ENCODE results near the gene SPSB1.

Gene SPSB1

DNA sequence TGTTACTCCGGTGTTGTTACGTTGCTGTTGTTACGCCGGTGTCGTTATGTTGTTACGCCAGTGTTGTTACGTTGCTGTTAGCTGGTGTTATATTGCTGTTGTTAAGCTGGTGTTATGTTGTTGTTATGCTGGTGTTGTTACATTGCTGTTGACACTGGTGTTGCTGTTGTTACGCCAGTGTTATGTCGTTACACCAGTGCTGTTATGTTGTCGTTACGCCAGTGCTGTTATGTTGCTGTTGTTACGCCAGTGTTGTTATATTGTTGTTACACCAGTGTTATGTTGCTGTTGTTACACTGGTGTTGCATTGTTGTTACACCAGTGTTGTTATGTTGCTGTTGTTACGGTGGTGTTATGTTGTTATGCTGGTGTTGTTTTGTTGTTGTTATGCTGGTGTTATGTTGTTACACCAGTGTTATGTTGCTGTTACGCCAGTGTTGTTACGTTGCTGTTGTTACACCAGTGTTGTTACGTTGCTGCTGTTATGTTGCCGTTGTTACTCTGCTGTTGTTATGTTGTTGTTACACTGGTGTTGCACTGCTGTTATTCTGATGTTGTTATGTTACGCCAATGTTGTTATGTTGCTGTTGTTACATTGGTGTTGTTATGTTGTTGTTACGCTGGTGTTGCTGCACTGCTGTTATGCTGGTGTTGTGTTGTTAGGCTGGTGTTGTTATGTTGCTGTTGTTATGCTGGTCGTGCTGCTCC lies 32.5 kb upstream of the SPSB1 start:
- no peak for DNase-seq

DNA sequence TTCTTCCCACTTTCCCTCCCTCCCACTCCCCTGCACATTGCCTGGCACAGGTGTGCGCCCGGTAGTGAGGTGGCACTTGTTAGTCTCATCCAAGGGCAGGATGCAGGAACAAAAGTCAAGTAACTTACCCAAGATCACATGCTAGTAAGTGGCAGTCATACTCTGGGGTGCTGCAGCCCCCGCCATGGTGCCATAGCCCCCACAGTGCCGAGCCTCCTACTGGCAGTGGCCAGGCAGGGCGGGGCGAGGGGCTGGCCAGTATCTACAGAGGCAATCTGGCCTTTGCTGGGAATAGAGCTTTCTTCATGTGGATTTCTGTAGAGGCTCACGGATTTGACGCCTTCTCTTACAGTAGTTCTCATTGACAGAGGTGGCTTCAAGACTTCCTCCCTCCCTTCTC lies 31.2 kb upstream of the SPSB1 start:
- no peak for DNase-seq

DNA sequence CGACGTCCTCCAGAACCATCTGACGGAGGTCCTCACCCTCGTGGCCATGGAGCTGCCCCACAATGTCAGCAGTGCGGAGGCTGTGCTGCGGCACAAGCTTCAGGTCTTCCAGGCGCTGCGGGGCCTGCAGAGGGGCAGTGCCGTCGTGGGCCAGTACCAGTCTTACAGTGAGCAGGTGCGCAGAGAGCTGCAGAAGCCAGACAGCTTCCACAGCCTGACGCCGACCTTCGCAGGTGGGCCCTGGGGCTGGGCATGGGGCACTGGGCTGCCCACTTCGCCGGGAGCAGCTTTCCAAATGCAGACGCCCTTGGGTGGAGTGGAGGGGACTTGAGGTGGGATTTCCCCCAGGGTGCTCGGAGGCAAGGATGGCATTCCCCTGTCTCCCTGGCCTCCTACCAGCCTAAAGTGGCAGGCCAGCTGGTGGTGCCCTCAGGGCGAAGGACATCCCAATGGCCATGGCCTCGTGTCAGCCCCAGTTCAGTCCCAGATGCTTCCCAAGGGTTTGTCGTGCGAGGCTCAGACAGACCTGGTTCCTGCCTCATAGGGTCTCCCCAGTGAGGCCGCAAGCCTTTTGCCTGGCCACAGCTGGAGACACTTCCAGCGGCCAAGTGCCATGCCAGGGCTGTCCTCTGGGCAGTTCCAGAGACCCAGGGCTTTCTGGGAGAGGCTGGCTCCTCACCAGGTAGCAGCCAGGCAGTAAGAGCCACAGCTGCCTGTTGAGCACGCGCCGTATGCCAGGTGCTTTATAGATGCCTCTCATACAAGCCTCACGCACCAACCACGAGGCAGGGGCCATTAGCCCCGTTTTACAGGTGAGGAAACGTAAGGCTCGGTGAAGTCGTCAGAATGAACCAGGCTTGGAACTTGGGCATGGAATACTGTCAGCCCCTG lies 30.4 kb upstream of the SPSB1 start:
- no peak for DNase-seq

DNA sequence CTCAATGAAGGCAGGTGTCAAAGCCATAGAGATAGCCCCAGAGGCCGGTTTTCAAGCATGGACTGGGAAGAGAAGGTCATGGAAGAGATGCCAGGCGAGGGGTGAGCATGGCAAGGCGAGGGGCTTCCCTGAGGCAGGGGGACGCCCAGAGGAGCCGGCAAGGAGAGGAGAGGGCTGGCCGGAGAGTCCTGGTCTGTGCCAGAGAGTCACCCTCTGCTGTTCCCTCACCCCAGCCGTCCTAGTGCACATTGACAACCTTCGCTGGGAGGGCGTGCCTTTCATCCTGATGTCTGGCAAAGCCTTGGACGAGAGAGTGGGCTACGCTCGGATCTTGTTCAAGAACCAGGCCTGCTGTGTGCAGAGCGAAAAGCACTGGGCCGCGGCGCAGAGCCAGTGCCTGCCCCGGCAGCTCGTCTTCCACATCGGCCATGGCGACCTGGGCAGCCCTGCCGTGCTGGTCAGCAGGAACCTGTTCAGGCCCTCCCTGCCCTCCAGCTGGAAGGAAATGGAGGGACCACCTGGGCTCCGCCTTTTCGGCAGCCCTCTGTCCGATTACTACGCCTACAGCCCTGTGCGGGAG lies 29.3 kb upstream of the SPSB1 start:
- no peak for DNase-seq

DNA sequence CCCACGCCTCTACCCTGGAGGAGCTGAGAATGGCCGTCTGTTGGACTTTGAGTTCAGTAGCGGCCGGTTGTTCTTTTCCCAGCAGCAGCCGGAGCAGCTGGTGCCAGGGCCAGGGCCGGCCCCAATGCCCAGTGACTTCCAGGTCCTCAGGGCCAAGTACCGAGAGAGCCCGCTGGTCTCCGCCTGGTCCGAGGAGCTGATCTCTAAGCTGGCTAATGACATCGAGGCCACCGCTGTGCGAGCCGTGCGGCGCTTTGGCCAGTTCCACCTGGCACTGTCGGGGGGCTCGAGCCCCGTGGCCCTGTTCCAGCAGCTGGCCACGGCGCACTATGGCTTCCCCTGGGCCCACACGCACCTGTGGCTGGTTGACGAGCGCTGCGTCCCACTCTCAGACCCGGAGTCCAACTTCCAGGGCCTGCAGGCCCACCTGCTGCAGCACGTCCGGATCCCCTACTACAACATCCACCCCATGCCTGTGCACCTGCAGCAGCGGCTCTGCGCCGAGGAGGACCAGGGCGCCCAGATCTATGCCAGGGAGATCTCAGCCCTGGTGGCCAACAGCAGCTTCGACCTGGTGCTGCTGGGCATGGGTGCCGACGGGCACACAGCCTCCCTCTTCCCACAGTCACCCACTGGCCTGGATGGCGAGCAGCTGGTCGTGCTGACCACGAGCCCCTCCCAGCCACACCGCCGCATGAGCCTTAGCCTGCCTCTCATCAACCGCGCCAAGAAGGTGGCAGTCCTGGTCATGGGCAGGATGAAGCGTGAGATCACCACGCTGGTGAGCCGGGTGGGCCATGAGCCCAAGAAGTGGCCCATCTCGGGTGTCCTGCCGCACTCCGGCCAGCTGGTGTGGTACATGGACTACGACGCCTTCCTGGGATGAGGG lies 28.5 kb upstream of the SPSB1 start:
- DNase-seq = no peak

DNA sequence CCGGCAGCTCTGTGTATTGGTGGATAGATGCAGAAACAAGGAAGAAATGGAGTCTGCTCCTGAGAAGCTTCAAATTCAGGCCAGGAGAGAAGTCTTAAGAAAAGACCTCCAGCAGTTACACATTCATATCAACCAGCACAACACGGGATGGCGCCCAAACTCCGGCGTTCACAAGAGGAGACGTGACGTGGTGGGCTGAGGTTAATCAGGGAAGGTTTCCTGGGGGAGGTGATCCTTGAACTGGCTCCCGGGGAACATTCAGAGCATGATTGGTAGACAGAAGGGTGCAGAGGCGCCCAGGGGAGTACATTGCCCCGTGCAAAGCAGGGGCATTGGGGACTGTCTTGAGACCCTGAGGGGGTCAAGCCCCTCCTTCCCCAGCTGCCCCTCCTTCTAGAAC lies 27.7 kb upstream of the SPSB1 start:
- no peak for DNase-seq

DNA sequence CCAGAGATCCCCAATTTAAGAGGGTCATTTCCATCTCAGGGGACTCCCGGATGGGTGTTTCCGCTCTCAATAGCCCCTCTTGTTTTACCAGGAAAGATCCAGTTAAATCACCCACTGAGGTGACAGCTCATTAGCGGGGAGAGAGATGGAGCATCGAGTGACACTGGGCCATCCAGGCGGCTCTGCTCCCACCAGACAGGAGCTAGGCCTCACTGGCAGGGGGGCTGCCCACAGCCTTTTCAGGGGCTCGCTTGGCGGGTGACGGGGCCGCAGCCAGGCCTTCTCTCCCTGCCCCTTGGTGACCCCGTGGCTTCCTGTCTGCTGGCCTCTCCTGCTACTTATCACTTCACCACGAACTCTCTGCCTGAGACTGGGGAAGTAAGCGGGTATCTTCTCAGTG lies 26.7 kb upstream of the SPSB1 start:
- no peak for DNase-seq

DNA sequence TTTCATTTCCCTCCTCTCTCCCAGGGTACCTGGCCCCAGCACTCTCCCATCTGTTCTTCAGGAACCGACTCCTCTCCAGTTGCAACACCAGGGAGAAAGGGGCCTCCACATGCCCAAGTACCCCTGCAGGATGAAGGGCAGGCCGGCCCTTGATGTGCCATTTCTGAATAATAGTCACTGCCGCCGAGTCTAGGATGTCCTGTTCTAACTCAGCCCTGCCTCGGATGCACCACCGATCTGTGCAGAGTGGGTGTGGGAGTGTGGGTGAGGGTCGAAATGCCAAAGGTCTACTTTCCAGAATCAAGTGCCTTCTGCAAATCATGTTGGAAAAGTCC lies 25.4 kb upstream of the SPSB1 start:
- no peak for DNase-seq

DNA sequence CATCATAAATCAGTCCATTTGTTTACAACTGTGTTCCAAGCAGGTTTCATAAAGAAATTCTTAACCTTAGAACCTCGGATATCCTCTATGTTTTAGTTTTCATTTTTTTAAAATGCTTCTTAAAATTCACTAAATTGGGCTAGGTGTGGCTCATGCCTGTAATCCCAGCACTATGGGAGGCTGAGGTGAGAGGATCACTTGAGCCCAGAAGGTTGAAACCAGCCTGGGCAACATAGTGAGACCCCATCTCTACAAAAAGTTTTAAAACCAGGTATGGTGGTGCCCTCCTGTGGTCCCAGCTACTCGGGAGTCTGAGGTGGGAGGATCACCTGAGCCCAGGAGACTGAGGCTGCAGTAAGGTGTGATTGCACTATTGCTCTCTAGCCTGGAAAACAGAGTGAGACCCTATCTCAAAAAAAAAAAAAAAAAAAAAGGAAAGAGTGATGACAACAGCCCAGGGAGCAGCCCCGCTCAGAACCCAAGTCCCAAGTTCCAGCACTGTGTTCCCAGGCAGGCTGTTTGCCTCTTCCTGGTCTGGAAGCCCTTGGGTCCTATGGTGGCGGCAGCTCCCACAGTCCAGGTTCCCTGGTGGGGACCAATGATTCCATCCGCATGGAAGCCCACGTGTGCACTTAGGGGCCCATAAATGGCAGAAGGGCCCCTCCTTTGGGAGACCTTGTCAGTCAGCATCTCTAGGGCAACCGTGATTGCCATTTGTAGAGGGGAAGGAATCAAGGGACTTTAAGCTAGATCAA lies 24.7 kb upstream of the SPSB1 start:
- DNase-seq = no peak

DNA sequence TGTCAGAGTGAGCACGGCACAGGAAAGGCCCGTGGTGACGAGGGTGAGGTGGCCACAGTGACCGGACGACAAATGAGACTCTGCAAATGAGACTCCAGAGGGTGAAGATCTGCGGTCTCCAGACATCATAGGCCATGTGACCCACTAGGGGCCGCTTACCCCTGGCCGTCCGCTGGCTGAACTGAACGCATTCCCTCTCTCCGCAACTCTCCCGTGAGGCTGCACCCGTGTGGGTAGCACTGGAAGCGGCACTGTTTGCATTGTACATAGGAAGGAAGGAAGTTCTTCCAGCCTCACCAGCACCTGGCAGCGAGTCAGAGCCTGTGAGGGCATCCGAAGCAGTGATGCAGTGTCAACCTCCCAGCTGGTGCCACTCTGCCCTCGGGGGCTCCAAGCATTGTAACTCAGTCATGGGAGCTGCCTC lies 23.6 kb upstream of the SPSB1 start:
- DNase-seq = no peak

DNA sequence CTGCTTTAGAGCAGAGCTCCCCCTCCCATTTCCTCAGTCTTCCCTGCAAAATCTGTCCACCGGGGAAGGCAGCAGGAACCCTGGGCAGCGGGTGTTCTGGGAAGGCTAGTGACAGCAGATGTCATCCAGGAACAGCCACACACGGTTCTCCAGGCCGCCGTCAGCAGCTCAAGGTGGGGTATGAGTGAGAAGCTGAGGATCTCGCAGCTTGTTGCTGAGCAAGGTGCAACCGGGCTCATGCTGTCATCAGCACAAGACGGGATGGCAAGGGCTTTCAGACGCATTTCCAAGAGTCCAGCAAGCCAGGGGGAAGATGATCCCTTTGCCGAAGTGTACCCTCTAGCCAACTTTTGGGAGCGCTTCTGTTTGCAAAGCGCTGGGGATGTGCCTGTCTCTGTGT lies 23.0 kb upstream of the SPSB1 start:
- DNase-seq = no peak

DNA sequence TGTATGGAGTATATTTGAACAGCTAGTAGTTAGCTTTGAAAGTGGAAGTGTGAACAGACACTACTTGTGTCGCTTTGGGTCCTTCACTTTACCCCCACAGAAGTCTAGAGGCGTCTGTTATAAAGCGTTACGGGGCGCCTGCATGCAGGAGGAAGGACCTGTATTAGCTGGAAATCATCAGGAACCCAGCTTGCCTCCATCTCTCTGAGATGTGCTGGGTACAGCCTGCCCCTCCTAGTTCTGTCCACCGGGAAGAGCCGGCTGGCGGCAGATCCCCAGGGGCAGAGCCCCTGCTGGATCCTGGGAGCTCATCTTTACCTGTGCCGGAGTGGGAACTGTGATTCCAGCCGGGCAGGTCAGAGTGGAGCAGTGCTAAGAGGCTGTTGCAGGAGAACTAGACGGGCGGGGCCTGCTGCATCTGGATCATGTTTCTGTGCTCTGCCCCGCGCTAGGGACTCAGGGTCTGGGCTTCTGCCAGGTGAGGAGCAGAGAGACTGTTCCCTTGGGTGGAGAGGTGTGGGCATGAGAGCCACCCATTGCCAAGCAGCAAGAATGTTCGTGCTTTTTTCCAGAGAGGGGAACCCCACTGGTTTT lies 22.3 kb upstream of the SPSB1 start:
- peak; percentile 78 for DNase-seq

DNA sequence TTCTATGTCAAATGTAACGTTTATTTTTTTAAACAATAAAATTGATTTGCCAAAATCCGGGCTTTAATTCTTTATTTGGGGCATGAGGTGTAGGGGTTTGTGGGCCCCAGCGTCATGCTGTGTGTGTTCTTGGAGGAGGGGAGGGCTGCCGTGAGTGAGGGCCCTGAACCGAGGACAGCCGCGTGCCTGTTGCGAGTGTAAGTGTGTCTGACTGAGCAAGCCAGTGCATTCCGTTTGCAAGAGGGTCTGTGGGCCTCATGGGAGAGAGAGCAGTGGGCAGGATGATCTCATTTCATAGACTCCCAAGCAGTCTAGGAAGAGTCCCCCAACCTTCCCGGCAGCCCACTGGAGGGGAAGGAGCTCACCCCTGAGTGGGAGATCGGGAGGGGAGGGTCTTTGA lies 21.4 kb upstream of the SPSB1 start:
- DNase-seq = no peak

DNA sequence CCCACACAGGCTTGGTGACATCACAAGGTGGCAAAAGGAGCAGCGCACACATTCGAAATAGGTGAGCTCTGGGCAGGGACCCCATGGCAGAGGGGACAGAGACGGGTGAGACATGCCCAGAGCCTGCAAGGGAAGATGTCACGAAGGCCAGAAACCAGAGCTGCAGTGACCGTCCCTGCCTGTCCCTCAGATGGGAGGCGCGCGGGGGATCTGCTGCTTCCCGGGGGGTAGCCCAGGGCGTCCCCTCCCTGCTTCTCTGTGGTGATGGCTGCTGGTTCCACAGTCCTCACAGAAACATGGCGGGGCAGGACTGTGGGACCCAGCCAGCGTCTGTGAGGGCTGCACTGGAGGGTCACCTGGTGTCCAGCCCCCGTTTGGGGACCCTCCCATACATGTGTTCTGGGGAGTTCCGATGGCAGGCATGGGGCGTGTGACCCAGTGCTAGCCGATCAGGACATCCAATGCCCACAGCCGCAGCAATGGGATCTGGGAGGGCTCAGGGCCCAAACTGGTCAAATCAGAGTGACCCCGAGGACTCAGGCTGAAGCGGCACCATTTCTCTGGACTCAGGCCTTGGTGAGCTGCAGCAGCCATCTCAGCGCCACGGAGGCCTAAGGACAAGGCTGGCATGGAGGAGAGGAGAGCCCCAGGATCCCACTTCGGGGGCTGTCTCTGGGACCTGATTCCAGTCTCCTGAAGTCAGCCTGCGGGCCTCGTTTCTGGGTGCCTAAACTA lies 20.7 kb upstream of the SPSB1 start:
- no peak for DNase-seq

DNA sequence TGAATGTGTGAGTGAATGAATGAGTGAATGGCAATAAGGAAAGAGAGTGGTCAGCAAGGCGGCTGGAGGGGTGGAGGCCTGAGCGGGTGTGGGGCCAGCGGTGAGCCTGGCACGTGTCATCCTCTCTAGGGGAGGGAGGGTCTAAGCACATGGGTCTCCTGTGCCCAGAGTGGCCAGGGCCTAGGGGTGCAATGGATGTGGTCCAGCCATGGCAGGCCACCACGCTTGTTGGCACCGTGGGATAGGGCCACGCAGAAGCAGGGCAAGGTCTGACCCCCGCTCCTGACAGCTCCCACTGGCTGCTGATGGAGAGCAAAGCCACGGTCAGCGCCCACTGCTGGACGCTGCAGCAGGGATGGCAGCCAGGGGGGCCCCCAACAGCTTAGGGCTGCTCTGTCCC lies 19.5 kb upstream of the SPSB1 start:
- DNase-seq = no peak

DNA sequence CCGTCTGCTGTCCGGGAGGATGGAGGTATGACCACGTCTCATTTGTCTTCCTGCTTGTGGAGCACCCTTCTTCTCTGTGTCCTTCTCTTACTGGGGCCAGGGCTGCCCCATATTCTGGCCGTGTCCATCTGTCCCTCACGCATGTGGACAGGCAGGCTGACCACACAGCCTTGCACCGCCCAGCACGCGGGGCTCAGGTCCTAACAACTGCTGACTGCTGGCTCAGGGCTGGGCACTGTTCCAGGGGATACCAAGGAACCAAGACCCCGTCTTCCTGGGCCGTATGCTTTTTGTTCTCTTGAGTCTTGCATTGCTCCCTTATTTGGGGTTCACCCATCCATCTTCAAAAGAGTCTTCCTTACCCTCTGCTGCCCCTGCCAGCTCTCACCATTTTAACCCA lies 17.5 kb upstream of the SPSB1 start:
- DNase-seq = no peak

DNA sequence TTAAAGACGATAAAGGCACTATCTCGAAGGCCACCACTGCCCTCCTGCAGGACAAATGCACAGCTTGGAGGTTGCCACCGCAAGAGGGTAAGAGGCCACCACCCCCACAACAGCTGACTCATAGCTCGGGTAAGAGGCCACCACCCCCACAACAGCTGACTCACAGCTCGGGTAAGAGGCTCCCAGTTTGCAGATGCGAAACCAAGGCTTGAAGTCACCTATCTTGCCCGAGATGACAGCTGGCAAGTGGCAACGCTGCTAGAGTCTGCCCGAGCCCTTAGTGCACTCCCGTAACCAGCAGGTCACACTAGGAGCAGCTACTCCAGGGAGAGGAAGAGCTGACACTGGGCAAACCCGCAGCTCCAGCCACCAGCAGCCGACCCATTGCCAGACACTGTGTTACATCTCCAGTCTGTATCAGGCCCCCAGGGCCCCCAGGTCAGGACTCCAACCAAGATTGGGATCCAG lies 17.1 kb upstream of the SPSB1 start:
- DNase-seq = no peak

DNA sequence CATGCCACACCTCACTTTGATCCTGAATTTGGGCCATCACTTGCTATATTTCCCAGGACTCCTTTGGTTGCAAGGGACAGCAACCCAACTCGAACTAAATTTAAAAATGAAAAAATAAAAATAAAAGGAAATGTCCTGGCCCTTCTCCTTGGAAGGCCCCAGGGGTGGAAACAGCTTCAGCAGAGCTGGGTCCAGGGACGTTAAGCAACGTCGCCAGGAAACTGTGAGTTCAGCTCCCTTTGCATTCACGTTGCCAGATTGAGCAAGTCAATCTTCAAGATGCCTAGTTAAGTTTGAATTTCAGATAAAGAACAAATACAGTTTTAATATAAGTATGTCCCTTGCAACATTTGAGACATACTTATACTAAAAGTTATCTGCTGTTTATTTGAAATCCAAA lies 14.6 kb upstream of the SPSB1 start:
- DNase-seq = no peak

DNA sequence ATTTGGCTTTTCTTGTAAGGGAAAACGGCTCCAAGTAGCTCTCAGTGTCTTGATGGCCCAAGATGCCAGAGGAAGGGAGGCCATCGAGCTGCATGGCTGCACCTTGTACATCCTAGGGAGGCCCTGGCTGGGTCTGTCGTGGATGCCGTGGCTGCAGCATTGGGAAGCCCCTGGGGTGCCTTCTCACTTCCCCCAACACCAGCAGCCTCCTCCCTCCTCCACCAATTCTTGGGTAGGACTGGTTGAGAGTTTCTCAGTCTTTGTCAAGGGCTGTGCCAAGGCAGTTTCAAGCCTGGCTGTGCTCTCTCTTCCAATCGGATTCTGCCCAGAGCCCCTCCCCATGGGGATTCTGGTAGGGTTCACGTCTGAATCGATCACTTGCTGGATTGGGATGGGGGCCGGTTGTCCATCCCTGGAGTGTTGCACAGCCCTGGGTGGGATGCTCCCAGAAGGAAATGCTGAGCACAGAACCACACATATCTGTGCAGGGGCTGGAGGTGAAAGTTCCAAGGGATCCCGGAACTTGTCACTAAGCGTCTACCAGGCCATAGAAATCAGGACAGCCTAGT lies 14.0 kb upstream of the SPSB1 start:
- DNase-seq = no peak

DNA sequence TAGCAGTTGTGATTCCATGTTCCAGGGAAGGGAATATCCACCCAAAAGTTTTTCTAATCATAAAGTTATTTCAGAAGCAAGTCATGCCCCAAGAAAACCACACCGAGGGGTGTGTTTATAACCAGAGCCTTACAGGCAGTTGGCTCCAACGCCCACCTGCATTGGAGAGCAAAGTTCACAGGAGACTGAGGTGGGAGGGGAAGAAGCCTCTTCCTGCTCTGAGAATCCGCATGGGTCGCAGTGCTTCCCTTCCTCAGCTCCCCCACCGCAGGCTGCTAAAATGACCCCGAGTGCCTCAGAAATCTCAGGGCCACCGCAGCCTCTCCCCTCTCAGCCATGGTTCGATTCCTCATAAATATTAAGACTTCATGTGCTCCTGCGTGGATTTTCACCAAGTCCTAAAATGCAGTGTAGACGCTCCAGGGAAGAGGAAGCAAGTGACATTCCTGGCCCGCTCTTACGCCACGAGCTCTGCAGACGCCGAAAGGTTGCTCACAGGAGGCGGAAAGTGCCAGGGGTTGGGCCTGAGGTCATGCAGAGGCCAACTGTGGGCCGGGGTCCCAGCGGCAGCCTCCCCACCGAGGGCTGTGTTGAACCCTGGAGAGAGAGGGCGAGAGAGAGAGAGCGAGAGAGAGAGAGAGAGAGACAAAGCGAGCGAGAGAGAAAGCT lies 13.4 kb upstream of the SPSB1 start:
- no peak for DNase-seq

All from NCI-H1105 treated with DMSO at 0.1 percent for 48 hours (cell line).